H9 (cell line): ENCODE data around the gene VAV1. TPM values are rescaled to one million over a fixed set of nuclear protein-coding genes. Genes with fewer than 3 reads are reported as not detected.

Experiments used
- DNase-seq: peaks from one replicate; pipeline ENCODE4 v3.0.0-alpha.2; 2017
- H2AFZ ChIP-seq: one replicate; pipeline ENCODE4 v1.6.1; 2013; ENCODE audit warnings: mild to moderate bottlenecking, low read length, control low read depth, moderate library complexity
- H2AK5ac ChIP-seq: 2 replicates; pipeline ENCODE4 v1.6.1; 2013; ENCODE audit warnings: low read length, control low read depth, mixed read lengths; ENCODE audit not compliant: insufficient read length
- H2BK120ac ChIP-seq: one replicate; pipeline ENCODE4 v1.6.1; 2013; ENCODE audit warnings: low read depth, mild to moderate bottlenecking, low read length, control low read depth, inconsistent platforms; ENCODE audit not compliant: poor library complexity, severe bottlenecking
- H2BK12ac ChIP-seq: 2 replicates; pipeline ENCODE4 v1.6.1; 2013; ENCODE audit warnings: low read length, control low read depth, mixed read lengths, low read depth; ENCODE audit not compliant: insufficient read length
- H2BK15ac ChIP-seq: 2 replicates; pipeline ENCODE4 v1.6.1; 2013; ENCODE audit warnings: low read depth, low read length, control low read depth
- H2BK20ac ChIP-seq: one replicate; pipeline ENCODE4 v1.6.1; 2013; ENCODE audit warnings: low read depth, mild to moderate bottlenecking, low read length, control low read depth, inconsistent platforms; ENCODE audit not compliant: poor library complexity, severe bottlenecking
- H2BK5ac ChIP-seq: 2 replicates; pipeline ENCODE4 v1.6.1; 2013; ENCODE audit warnings: low read length, control low read depth, mixed read lengths; ENCODE audit not compliant: insufficient read length
- H3K14ac ChIP-seq: 2 replicates; pipeline ENCODE4 v1.6.1; 2013; ENCODE audit warnings: low read length, control low read depth; ENCODE audit not compliant: insufficient read depth
- H3K18ac ChIP-seq: 2 replicates; pipeline ENCODE4 v1.6.1; 2013; ENCODE audit warnings: low read depth, mild to moderate bottlenecking, mixed read lengths, low read length, control low read depth; ENCODE audit not compliant: insufficient read length
- H3K23ac ChIP-seq: 2 replicates; pipeline ENCODE4 v1.6.1; 2013; ENCODE audit warnings: low read length, control low read depth, mixed read lengths, low read depth; ENCODE audit not compliant: insufficient read length
- H3K23me2 ChIP-seq: 2 replicates; pipeline ENCODE4 v1.6.1; 2013; ENCODE audit warnings: low read depth, mild to moderate bottlenecking, mixed read lengths, low read length, control low read depth; ENCODE audit not compliant: insufficient read length, poor library complexity, severe bottlenecking
- H3K27ac ChIP-seq: 2 replicates; pipeline ENCODE4 v1.5.1; 2013; ENCODE audit warnings: low read length, control low read depth, mixed read lengths, low read depth; ENCODE audit not compliant: insufficient read length
- H3K27me3 ChIP-seq: 2 replicates; pipeline ENCODE4 v1.6.1; 2013; ENCODE audit warnings: low read length, control low read depth, inconsistent platforms; ENCODE audit not compliant: insufficient read depth
- H3K4ac ChIP-seq: 2 replicates; pipeline ENCODE4 v1.6.1; 2013; ENCODE audit warnings: low read depth, mild to moderate bottlenecking, control low read depth, inconsistent platforms, low read length, moderate library complexity
- H3K4me1 ChIP-seq: 2 replicates; pipeline ENCODE4 v1.6.1; 2013; ENCODE audit warnings: low read length, control low read depth, inconsistent platforms; ENCODE audit not compliant: insufficient read depth
- H3K4me2 ChIP-seq: 2 replicates; pipeline ENCODE4 v1.6.1; 2013; ENCODE audit warnings: low read length, control low read depth, mixed read lengths; ENCODE audit not compliant: insufficient read length, insufficient read depth
- H3K56ac ChIP-seq: 2 replicates; pipeline ENCODE4 v1.6.1; 2013; ENCODE audit warnings: low read depth, mild to moderate bottlenecking, mixed read lengths, low read length, control low read depth; ENCODE audit not compliant: insufficient read length
- H3K79me1 ChIP-seq: 2 replicates; pipeline ENCODE4 v1.6.1; 2013; ENCODE audit warnings: low read depth, mild to moderate bottlenecking, moderate library complexity, low read length, control low read depth, inconsistent platforms; ENCODE audit not compliant: insufficient read depth, poor library complexity, severe bottlenecking
- H3K79me2 ChIP-seq: 2 replicates; pipeline ENCODE4 v1.6.1; 2013; ENCODE audit warnings: low read length, control low read depth, inconsistent platforms; ENCODE audit not compliant: insufficient read depth
- H3K9ac ChIP-seq: 2 replicates; pipeline ENCODE4 v1.6.1; 2013; ENCODE audit warnings: low read length, control low read depth, mixed read lengths; ENCODE audit not compliant: insufficient read length; ENCODE audit errors: extremely low read depth
- H3K9me3 ChIP-seq: one replicate; pipeline ENCODE4 v1.6.1; 2013; ENCODE audit warnings: low read depth, low read length, inconsistent platforms; ENCODE audit not compliant: control insufficient read depth
- H3T11ph ChIP-seq: one replicate; pipeline ENCODE4 v1.6.1; 2013; ENCODE audit warnings: mild to moderate bottlenecking, low read length, control low read depth, inconsistent platforms
- H4K20me1 ChIP-seq: one replicate; pipeline ENCODE4 v1.6.1; 2013; ENCODE audit not compliant: control insufficient read depth, insufficient read length, insufficient read depth
- H4K5ac ChIP-seq: 2 replicates; pipeline ENCODE4 v1.6.1; 2013; ENCODE audit warnings: low read depth, mild to moderate bottlenecking, mixed read lengths, low read length, control low read depth; ENCODE audit not compliant: insufficient read length
- H4K8ac ChIP-seq: replicated peaks from 2 replicates; pipeline ENCODE4 v1.6.1; 2013; ENCODE audit warnings: low read length, control low read depth, mixed read lengths, low read depth; ENCODE audit not compliant: insufficient read length
- H4K91ac ChIP-seq: 2 replicates; pipeline ENCODE4 v1.6.1; 2013; ENCODE audit warnings: low read depth, mild to moderate bottlenecking, moderate library complexity, mixed read lengths, low read length, control low read depth; ENCODE audit not compliant: insufficient read length
- H3K27ac Mint-ChIP-seq, 3 experiments: 2 replicates in 2 of 3; 3 replicates in 1 of 3; pipeline ENCODE4 v1.8.0; 2020 to 2021; ENCODE audit warnings: mixed read lengths in 3 of 3, mild to moderate bottlenecking in 1 of 3, moderate library complexity in 1 of 3
- H3K27me3 Mint-ChIP-seq: 2 replicates; pipeline ENCODE4 v1.8.0; 2021; ENCODE audit warnings: low read depth, mild to moderate bottlenecking, moderate library complexity, mixed read lengths
- H3K36me3 Mint-ChIP-seq, 3 experiments: 2 replicates in 2 of 3; 3 replicates in 1 of 3; pipeline ENCODE4 v1.8.0; 2020 to 2021; ENCODE audit warnings: low read depth in 3 of 3, mixed read lengths in 3 of 3; ENCODE audit not compliant: insufficient read depth in 1 of 3
- H3K4me1 Mint-ChIP-seq, 2 experiments: 2 replicates each; pipeline ENCODE4 v1.8.0; 2020; ENCODE audit warnings: mixed read lengths in 2 of 2
- H3K4me3 Mint-ChIP-seq, 2 experiments: 2 replicates in 1 of 2; 3 replicates in 1 of 2; pipeline ENCODE4 v1.8.0; 2020 to 2021; ENCODE audit warnings: mild to moderate bottlenecking in 2 of 2, mixed read lengths in 2 of 2, moderate library complexity in 1 of 2
- H3K9me3 Mint-ChIP-seq, 2 experiments: 2 replicates in 1 of 2; 3 replicates in 1 of 2; pipeline ENCODE4 v1.8.0; 2020; ENCODE audit warnings: mild to moderate bottlenecking in 2 of 2, mixed read lengths in 2 of 2, moderate library complexity in 1 of 2
- CTCF ChIP-seq: fragments of 200-600 bp; sonication (generic); conservative IDR thresholded peaks from 3 replicates; pipeline ENCODE4 v1.8.0; 2021; ENCODE audit warnings: antibody characterized with exemption, mild to moderate bottlenecking
- whole genome bisulfite sequencing: extraction: QIAGEN DNeasy Blood & Tissue Kit; methylation state at CpG from one replicate; pipeline ENCODE4 v1.1.7; 2013; ENCODE audit warnings: missing lambda C conversion rate, low lambda C conversion rate, mixed read lengths; ENCODE audit not compliant: insufficient read length; ENCODE audit errors: extremely low coverage; 5-methylcytosine and 5-hydroxymethylcytosine counted together
- total RNA-seq: library from RNA; stranded (reverse); gene quantifications from 2 replicates; pipeline ENCODE4 v1.2.1, GENCODE V29; 2021

Gene VAV1
- total RNA-seq, 1 experiment from 2014 or later, result 0.90 TPM

GRCh38 chr19:6842871-6843607, 70.5 kb downstream of the VAV1 start:
- no peak overlapping the region for H3K56ac ChIP-seq
- DNase-seq, result no peak
- H3K4ac ChIP-seq, result no peak overlapping the region
- Mint-ChIP-seq H3K36me3 (no peaks in the 10 kb centered on the region), H3K27ac (no peak overlapping the region), H3K9me3 (peaks cover 0 to 52% of the 10 kb centered on the region in 2 experiments; a peak in 2 of 5 replicates), H3K4me1 (no peaks in the 10 kb centered on the region), H3K27me3 (no peaks in the 10 kb centered on the region), H3K4me3 (no peak overlapping the region)
- no peak overlapping the region for H2BK20ac ChIP-seq
- H3K9ac ChIP-seq, result no peak overlapping the region
- no peaks in the 10 kb centered on the region for H3K9me3 ChIP-seq
- H3K27me3 ChIP-seq, result no peaks in the 10 kb centered on the region
- no peaks in the 10 kb centered on the region for H3K79me1 ChIP-seq
- WGBS, result no CpG with 5 or more reads among the region's 5 CpGs
- no peak overlapping the region for H4K91ac ChIP-seq
- no peaks in the 10 kb centered on the region for H3K4me1 ChIP-seq
- no peak overlapping the region for H2BK12ac ChIP-seq
- H3K27ac ChIP-seq, result no peak overlapping the region
- H2BK15ac ChIP-seq, result no peak overlapping the region
- H2AFZ ChIP-seq, result no peak overlapping the region
- H4K8ac ChIP-seq, result no peak overlapping the region
- no peak overlapping the region for H4K5ac ChIP-seq
- TF ChIP-seq CTCF, result no peak
- no peaks in the 10 kb centered on the region for H3K23me2 ChIP-seq
- H2BK5ac ChIP-seq, result no peak overlapping the region
- no peaks in the 10 kb centered on the region for H3K79me2 ChIP-seq
- H3K18ac ChIP-seq, result no peak overlapping the region
- no peak overlapping the region for H3K23ac ChIP-seq
- no peak overlapping the region for H2AK5ac ChIP-seq
- H3T11ph ChIP-seq, result no peak overlapping the region
- no peak overlapping the region for H3K14ac ChIP-seq
- H2BK120ac ChIP-seq, result no peak overlapping the region
- no peak overlapping the region for H3K4me2 ChIP-seq
- H4K20me1 ChIP-seq, result no peaks in the 10 kb centered on the region
